Prostate gland (tissue), 2 donors: ENCODE data around the gene CASP8.

Source experiments
- CTCF ChIP-seq, 4 experiments: fragments of 200-600 bp in 2 of 4; fragments of 450-650 bp in 2 of 4; sonication (generic) in 2 of 4; IDR thresholded peaks; 1 replicate in 3 of 4; 2 replicates in 1 of 4; pipeline ENCODE4 v1.5.1; 2016 to 2019; ENCODE audit warnings: antibody characterized with exemption in 4 of 4, mild to moderate bottlenecking in 2 of 4, moderate library complexity in 2 of 4
- POLR2A ChIP-seq: fragments of 450-650 bp; IDR thresholded peaks from one replicate; pipeline ENCODE4 v1.6.1; 2016; ENCODE audit warnings: antibody characterized with exemption, mild to moderate bottlenecking
- POLR2AphosphoS5 ChIP-seq: sonication (generic); formaldehyde crosslinking; IDR thresholded peaks from one replicate; pipeline ENCODE4 v1.6.1; 2017; ENCODE audit warnings: antibody characterized with exemption

DNA sequence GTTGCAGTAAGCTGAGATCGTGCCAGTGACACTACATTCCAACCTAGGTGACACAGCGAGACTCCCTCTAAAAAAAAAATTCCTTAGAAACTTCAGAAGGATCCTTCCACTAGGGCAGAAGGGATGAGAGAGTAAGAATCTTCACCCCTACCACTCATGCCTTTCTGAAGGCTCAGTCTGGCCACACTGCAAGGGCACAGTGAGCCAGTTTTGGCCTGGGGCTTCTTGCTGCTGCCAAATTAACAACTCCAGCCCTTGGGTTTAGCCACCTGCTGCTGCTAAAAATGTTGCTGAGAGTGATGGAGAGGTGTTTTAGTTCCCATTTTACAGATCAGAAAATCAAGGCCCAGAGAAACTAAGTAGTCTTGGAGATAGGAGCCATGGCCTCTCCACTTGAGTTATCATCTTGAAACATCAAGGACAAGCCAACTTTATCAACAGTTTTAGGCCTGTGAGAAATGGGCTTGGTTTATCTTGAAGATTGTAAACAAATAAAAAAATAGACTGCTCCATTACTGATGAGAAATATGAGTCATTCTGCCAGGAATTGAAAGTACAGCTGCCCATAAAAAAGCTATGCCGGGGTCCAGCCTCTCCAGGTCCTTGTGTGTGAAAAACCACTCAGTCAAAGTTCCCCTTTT lies 31.9 kb upstream of the CASP8 start:
- TF ChIP-seq CTCF (IDR thresholded peaks at IDR 0.05) = no peak
- TF ChIP-seq POLR2A = no peak
- TF ChIP-seq POLR2AphosphoS5 = no peak
